ENCODE results near the gene COQ4.

Gene COQ4

GRCh38 chr9:128294142-128294541, 28.5 kb upstream of the COQ4 start:
- TF ChIP-seq ZFX (IDR thresholded peaks at IDR 0.05; ENCODE audit: borderline replicate concordance) (no peak), CTCF (IDR thresholded peaks at IDR 0.05) (no peak)
- H3K27ac ChIP-seq: no peak overlapping the region

GRCh38 chr9:128296340-128297220, 26.1 kb upstream of the COQ4 start:
- H3K27ac ChIP-seq: no peak overlapping the region; the same call in 1 of the 2 replicates
- TF ChIP-seq ZFX (IDR thresholded peaks at IDR 0.05; ENCODE audit: borderline replicate concordance) (no peak), CTCF (IDR thresholded peaks at IDR 0.05) (no peak)

GRCh38 chr9:128297221-128297773, 25.3 kb upstream of the COQ4 start:
- no peak overlapping the region for H3K27ac ChIP-seq
- TF ChIP-seq CTCF (IDR thresholded peaks at IDR 0.05): no peak
- TF ChIP-seq ZFX (IDR thresholded peaks at IDR 0.05; ENCODE audit: borderline replicate concordance): no peak

GRCh38 chr9:128298535-128299482, 23.8 kb upstream of the COQ4 start:
- TF ChIP-seq ZFX (IDR thresholded peaks at IDR 0.05; ENCODE audit: borderline replicate concordance): no peak
- no peak for TF ChIP-seq CTCF (IDR thresholded peaks at IDR 0.05)
- no peak overlapping the region for H3K27ac ChIP-seq

GRCh38 chr9:128304136-128304970, 18.3 kb upstream of the COQ4 start:
- no peak overlapping the region for H3K27ac ChIP-seq
- TF ChIP-seq ZFX (IDR thresholded peaks at IDR 0.05; ENCODE audit: borderline replicate concordance): no peak
- TF ChIP-seq CTCF (IDR thresholded peaks at IDR 0.05): no peak

GRCh38 chr9:128304971-128305288, 17.7 kb upstream of the COQ4 start:
- no peak overlapping the region for H3K27ac ChIP-seq
- no peak for TF ChIP-seq CTCF (IDR thresholded peaks at IDR 0.05)
- no peak for TF ChIP-seq ZFX (IDR thresholded peaks at IDR 0.05; ENCODE audit: borderline replicate concordance)
